ENCODE results near the gene ZNF22.

Gene ZNF22

GRCh38 chr10:45000752-45001380, at the start of gene ZNF22:
TSS of gene ZNF22 (plus strand) at chr10:45000923. CDS start at chr10:45003369, 2,446 bp downstream.
- peak; percentile 75 for DNase-seq (ENCODE audit: low spot score)

DNA sequence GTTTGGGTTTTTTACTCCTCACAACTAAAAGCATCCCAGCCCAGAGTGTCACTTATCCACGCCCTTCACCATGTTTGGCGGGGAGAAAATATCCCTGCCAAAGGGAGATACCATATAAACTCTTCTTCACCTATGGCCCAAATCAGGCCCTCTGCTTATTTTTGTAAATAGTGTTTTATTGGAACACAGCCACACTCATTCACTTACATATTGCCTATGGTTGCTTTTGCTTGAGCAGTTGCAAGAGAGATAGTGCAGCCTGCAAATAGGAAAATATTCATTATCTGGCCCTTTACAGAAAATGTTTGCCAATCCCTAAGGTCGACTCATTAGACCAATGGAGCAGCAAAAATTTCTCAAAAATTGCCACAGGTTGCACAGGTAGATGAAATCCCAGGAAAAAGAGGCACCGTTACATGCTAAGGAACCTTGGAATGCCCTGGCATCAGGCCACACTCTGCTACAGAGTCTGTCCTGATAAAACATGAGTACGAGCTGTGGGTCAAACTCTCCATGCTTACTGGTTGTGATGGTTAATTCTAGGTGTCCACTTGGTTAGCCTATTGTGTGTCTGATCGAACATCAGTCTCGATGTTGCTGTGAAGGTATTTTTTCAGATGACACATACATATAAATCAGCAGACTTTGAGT, 49.0 kb upstream of the ZNF22 start:
- no peak for DNase-seq (ENCODE audit: low spot score)

- no peak for DNase-seq (ENCODE audit: low spot score)
Observed at GRCh38 chr10:44952779-44953231, 47.9 kb upstream of the ZNF22 start.

DNA sequence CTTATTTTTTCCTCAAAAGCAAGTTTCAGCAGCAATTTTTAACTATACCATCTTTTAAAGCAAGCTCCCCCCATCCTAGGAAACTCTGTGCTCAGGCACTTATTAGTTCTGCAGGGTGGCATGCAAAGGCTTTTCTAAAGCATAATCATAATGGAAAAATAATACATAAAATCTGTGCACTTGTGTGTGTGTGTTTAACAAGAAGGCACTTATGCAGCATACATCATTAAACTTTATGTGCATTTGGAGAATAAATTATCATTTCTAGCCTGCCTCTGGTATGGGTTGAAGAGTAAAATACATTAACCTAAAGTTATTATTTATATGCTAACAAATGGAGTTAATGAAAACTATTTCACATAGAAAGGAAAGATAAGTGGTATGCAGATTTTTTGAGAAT, 46.7 kb upstream of the ZNF22 start:
- no peak for DNase-seq (ENCODE audit: low spot score)

DNA sequence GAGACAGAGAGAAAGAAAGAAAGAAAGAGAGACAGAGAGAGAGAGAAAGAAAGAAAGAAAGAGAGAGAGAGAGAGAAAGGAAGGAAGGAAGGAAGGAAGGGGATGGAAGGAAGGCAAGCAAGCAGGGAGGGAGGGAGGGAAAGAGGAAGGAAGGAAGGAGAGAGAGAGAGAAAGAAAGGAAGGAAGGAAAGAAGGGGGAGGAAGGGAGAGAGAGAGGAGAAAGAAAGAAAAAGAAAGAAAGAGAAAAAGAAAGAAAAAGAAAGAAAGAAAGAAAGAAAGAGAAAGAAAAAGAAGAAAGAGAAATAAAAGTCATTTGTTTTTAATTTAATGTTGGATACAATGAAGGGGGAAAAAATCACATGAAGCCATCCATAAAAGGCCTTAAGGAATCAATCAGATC, 45.8 kb upstream of the ZNF22 start:
- no peak for DNase-seq (ENCODE audit: low spot score)

DNA sequence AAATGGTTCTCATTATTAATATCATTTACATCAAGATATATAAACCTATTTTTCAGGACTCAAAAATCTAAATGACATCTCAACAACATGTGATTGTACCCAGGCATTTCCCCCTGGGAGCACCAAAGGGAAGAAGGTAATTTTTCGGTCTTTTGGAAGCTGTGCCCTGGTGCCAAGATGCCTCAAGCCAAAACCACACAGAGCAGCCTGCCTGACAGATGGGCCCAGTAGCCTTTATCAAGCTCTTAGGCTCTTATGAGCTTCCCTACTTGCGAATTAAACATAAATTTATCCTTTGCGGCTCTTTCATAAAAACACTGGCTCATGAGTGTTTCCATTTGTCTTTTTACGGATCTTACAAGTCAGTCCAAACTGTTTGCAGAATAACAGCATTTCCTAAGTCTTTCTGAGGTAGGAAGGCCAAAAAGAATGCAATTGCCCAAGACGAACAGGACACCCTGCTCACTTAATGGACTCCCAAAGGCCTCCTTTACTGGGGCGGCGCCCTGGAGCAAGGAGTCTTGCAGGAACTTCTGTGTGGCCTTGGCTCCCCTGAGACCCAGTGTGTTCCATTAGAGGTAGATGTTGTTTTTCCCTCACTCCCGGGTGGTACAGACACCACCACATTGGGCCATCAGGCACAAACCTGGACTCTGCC, 45.2 kb upstream of the ZNF22 start:
- DNase-seq (ENCODE audit: low spot score): no peak

GRCh38 chr10:44956226-44956625, 44.5 kb upstream of the ZNF22 start:
- no peak for DNase-seq (ENCODE audit: low spot score)

- no peak for DNase-seq (ENCODE audit: low spot score)
Observed at GRCh38 chr10:44956717-44957706, 43.7 kb upstream of the ZNF22 start.

GRCh38 chr10:44958196-44958897, 42.4 kb upstream of the ZNF22 start:
- DNase-seq (ENCODE audit: low spot score): no peak

GRCh38 chr10:44958898-44959246, 41.9 kb upstream of the ZNF22 start:
- DNase-seq (ENCODE audit: low spot score): no peak

- peak; percentile 91 for DNase-seq (ENCODE audit: low spot score)
Observed at GRCh38 chr10:44959247-44960087, 41.3 kb upstream of the ZNF22 start, which contains the start of gene RASSF4. TSS of gene RASSF4 (plus strand) at chr10:44959802. CDS start at chr10:44970203, 10,401 bp downstream.

DNA sequence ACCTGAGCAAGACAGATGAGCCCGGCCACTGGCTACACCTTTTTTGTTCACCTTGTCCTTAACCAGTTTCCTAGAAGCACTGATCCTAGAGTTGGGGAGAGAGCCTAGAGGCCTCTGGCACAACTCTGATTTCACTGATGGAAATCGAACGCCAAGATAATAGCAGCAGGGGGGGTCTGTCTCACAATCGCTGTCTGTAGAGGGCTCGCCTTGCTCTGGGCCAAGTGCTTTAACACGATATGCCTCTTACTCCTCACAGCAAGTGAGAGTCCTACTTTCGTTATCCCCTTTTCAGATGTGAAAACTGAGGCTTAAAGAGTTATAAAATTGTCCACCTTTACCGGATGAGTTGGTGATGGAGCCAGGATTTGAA, 40.6 kb upstream of the ZNF22 start:
- no peak for DNase-seq (ENCODE audit: low spot score)

DNA sequence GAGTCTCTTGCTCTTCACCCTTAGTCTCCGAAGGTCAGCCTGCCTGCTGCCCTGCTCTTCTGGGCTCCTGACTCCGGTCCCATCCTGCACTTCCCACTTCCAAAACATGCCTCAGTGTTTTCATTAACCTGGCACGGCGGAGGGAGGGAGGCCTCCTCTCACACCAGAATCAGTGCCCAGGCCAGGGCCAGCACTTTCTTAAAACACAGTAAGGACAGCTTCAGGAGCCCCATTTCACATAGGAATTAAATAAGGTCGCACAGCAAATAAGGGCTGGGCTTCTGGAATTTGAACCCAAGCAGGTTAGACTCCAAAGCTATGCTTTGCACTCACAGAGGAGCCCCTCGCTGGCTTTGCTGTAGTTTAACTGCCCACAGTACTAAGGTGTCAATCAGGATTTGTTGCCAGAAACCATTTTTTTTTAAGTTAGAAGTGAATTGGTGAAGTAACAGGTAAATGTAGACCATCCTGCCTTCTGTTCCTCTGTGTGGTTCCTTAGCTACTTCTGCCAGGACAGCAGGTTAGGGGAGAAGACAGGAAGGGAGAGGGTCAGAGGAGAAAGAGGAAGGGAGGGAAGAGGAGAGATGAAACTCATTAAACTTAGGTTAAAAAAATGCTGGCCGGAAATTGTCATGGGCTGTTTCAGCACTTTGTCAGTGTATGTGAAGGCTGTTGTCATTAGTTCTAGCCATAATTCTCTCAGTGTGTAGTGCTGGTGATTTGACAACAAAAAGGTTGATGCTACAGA, 40.1 kb upstream of the ZNF22 start:
- DNase-seq (ENCODE audit: low spot score): no peak

GRCh38 chr10:44961230-44961571, 39.5 kb upstream of the ZNF22 start:
- no peak for DNase-seq (ENCODE audit: low spot score)

DNA sequence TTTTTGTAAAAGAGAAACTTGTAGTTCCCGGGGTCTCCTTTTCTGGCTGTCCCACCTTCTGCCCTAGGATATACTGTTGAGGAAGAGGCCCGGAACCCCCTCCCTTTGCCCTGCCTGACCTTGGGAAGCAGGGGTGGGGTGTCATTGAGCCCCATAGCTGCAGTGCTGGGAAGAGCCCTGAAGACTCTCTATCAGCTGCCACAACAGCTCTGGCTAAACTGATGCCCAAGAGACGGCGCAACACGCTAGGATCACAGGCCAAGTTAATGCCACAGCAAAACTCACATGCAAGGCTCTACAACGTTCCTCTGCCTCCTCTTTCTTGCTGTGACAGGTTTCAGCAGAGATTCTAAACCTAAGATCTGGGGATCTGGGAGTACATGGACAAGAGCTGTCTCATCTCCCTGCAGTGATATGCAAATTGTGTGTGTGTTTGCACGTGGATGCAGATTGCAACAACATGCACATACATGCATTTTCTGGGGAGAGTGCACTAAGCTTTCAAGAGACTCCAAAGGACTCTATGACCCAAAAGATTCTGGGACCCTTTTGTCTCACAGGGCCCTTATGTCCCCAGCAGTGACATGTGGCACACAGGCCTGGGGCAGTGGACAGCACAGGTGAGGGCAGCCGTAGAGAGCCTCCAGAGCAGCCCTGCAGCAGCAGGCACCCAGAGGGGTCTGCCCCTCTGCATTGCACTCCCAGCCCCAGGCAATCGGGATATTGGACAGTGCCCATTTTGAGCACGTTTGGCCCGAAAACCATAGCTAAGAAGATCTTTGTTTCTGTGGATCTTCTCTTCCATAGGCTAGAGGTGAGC, 38.6 kb upstream of the ZNF22 start:
- DNase-seq (ENCODE audit: low spot score): no peak

DNA sequence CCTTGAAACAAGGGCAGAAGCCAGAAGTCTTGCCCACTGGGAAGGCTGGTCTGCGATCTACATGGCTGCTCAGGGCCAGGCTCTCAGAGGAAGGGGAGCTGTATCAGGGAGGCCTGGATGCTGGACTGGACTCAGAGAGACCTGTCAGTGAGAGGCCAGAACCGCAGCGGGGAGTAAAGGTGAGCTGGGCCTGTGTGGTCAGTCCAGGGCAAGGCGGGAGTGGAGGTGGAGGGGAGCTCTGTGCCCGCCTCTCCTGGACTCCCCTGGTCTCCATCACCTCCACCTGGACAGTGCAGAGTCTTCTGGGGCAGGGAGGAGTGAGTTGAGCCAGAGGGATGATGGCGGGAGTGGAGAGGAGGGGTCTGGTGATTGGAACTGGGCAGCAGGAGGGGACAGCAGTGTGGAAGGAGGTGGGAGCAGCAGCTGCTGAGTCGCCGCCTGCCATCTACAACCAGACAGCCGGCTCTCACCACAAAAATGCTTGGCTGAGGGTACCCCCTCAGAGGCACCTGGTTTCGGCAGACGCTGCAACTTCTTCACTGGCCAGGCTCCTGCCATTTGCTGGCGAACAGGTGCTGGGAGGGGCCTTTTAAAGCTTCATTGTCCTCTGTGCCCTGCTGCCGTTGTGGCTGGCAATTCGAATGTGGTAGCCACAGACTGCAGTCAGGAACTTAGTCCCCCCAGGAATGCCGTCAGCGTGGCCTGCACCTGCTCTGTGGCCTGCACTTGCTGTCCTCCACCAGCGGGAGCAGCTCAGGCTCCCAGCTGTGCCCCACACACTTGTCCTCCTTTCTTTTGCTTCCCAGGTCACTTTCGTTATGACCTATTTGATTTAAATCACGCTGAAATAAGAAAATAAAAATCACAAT, 37.6 kb upstream of the ZNF22 start:
- DNase-seq (ENCODE audit: low spot score): no peak

- peak; percentile 97 for DNase-seq (ENCODE audit: low spot score)
Observed at GRCh38 chr10:44963772-44964633, 36.7 kb upstream of the ZNF22 start.

All from putamen (tissue), 1 donor.